Astrocyte (in vitro differentiated cells and primary cell): ENCODE data around the gene ABHD12.

Experiments used
- EZH2 ChIP-seq: IDR thresholded peaks from 2 replicates; pipeline ENCODE4 v1.6.1; 2012; ENCODE audit warnings: mild to moderate bottlenecking, low read length, inconsistent platforms; ENCODE audit not compliant: insufficient read depth
- TF ChIP-seq, protein P1 (sequence below): IDR thresholded peaks from 2 replicates; pipeline ENCODE4 v1.5.1; 2011; ENCODE audit warnings: low read depth, mild to moderate bottlenecking, inconsistent platforms, low read length, moderate library complexity; ENCODE audit not compliant: insufficient read depth

DNA sequence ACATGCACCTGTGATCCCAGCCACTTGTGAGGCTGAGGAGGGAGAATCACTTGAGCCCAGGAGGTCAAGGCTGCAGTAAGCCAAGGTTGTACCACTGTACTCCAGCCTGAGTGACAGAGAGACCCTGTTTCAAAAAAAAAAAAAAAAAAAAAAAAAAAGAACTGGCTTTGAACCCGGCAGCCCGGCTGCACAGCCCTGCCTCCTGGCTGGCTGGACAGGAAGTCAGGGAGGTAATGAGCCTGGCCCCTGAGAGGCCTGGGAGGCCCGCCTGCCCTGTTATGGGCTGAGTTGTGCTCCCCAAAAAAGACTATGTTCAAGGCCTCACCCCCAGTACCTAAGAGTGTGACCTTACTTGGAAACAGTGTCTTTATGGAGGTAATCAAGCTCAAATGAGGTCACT is 65.6 kb downstream of the ABHD12 start:
- TF ChIP-seq, protein P1, sequence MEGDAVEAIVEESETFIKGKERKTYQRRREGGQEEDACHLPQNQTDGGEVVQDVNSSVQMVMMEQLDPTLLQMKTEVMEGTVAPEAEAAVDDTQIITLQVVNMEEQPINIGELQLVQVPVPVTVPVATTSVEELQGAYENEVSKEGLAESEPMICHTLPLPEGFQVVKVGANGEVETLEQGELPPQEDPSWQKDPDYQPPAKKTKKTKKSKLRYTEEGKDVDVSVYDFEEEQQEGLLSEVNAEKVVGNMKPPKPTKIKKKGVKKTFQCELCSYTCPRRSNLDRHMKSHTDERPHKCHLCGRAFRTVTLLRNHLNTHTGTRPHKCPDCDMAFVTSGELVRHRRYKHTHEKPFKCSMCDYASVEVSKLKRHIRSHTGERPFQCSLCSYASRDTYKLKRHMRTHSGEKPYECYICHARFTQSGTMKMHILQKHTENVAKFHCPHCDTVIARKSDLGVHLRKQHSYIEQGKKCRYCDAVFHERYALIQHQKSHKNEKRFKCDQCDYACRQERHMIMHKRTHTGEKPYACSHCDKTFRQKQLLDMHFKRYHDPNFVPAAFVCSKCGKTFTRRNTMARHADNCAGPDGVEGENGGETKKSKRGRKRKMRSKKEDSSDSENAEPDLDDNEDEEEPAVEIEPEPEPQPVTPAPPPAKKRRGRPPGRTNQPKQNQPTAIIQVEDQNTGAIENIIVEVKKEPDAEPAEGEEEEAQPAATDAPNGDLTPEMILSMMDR: no peak
- no peak for TF ChIP-seq EZH2
